ENCODE measurements around the gene SMOC2. TPM values are rescaled to one million over a fixed set of nuclear protein-coding genes. Genes with fewer than 3 reads are reported as not detected.
A peak's percentile ranks its signal among the peaks of the same experiment; 100 is the strongest.

Gene SMOC2
- total RNA-seq, 1 donor from 2014 or later = not detected

DNA sequence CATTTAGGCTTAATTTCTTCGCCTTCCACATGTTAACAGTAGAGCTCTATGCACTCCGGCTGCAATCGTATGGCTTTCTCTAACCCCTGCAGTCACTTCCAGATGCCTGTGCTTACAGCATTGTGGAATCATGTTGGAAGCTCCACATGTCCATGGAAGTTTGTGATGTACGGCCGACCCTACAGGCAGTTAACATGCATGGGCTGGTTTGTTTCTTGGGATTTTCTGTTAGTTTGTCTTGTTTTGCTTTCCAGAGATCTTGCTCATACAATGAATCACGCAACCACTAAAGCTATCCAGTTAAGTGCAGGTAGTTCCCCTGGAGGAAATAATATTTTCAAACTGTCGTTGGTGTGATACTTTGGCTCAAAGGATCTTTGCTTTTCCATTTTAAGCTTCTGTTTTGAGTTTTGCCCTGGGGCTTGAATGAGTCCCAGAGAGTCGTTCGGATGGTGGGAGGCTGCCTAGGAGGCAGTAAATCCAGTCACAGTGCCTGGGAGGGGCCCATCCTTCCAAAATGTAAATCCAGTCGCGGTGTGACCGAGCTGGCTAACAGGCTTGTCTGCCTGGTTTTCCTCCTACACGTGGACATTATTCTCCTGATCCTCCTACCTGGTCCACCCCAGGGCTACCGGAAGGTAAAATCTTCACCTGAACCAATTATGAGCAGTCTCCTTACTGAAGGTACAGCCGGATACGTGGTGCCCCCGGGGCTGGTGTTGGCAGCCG is 225.9 kb downstream of the SMOC2 start:
- no peak for TF ChIP-seq CTCF (IDR thresholded peaks at IDR 0.05; ENCODE audit: insufficient read depth, low read length, poor library complexity, severe bottlenecking)
- no peak overlapping the region for H3K4me3 ChIP-seq (ENCODE audit: low read depth, low read length)

DNA sequence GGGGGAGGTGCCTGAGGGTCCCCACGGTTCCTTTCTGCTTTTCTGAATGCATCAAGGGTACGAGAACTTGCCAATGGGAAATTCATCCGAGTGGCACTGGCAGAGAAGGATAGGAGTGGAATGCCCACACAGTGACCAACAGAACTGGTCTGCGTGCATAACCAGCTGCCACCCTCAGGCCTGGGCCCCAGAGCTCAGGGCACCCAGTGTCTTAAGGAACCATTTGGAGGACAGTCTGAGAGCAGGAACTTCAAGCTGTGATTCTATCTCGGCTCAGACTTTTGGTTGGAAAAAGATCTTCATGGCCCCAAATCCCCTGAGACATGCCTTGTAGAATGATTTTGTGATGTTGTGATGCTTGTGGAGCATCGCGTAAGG is 226.4 kb downstream of the SMOC2 start:
- no peaks in the 10 kb centered on the region for H3K27me3 ChIP-seq (ENCODE audit: control insufficient read depth, insufficient read depth, low read length)
- DNase-seq (ENCODE audit: low read depth) = no peak
- H3K4me3 ChIP-seq (ENCODE audit: low read depth, low read length) = no peak overlapping the region
- no peak for TF ChIP-seq CTCF (IDR thresholded peaks at IDR 0.05; ENCODE audit: insufficient read depth, low read length, poor library complexity, severe bottlenecking)
- no peaks in the 10 kb centered on the region for H3K36me3 ChIP-seq (ENCODE audit: control insufficient read depth, insufficient read depth, low read length)

More for the DNA sequence above, 225.9 kb downstream of the SMOC2 start:
- Histone ChIP-seq H3K36me3 (ENCODE audit: control insufficient read depth, insufficient read depth, low read length) (no peaks in the 10 kb centered on the region), H3K27me3 (ENCODE audit: control insufficient read depth, insufficient read depth, low read length) (no peaks in the 10 kb centered on the region)
- peak; percentile 35 for DNase-seq (ENCODE audit: low read depth)

GRCh38 chr6:168670401-168670985 is 229.5 kb downstream of the SMOC2 start:
- Histone ChIP-seq H3K4me3 (ENCODE audit: low read depth, low read length) (no peak overlapping the region), H3K27me3 (ENCODE audit: control insufficient read depth, insufficient read depth, low read length) (no peaks in the 10 kb centered on the region), H3K36me3 (ENCODE audit: control insufficient read depth, insufficient read depth, low read length) (no peaks in the 10 kb centered on the region)
- no peak for DNase-seq (ENCODE audit: low read depth)
- TF ChIP-seq CTCF (IDR thresholded peaks at IDR 0.05; ENCODE audit: insufficient read depth, low read length, poor library complexity, severe bottlenecking) = no peak

- no peak overlapping the region for H3K4me3 ChIP-seq (ENCODE audit: low read depth, low read length)
- no peaks in the 10 kb centered on the region for H3K27me3 ChIP-seq (ENCODE audit: control insufficient read depth, insufficient read depth, low read length)
- H3K36me3 ChIP-seq (ENCODE audit: control insufficient read depth, insufficient read depth, low read length) = no peaks in the 10 kb centered on the region
- DNase-seq (ENCODE audit: low read depth) = no peak
- no peak for TF ChIP-seq CTCF (IDR thresholded peaks at IDR 0.05; ENCODE audit: insufficient read depth, low read length, poor library complexity, severe bottlenecking)
Observed at GRCh38 chr6:168671028-168671862, 230.3 kb downstream of the SMOC2 start.

GRCh38 chr6:168671863-168672546 is 231.0 kb downstream of the SMOC2 start:
- no peak for TF ChIP-seq CTCF (IDR thresholded peaks at IDR 0.05; ENCODE audit: insufficient read depth, low read length, poor library complexity, severe bottlenecking)
- Histone ChIP-seq H3K27me3 (ENCODE audit: control insufficient read depth, insufficient read depth, low read length) (no peaks in the 10 kb centered on the region), H3K36me3 (ENCODE audit: control insufficient read depth, insufficient read depth, low read length) (no peaks in the 10 kb centered on the region), H3K4me3 (ENCODE audit: low read depth, low read length) (no peak overlapping the region)
- no peak for DNase-seq (ENCODE audit: low read depth)

Data from kidney epithelial cell (primary cell).